Tibial nerve (tissue), 3 donors: Measurements from ENCODE around the gene RBP7.

Experiments used
- POLR2A ChIP-seq, 2 donors: fragments of 450-650 bp; IDR thresholded peaks; one replicate each; pipeline ENCODE4 v1.6.1; 2017; ENCODE audit warnings: antibody characterized with exemption in 2 of 2, mild to moderate bottlenecking in 2 of 2, moderate library complexity in 2 of 2
- TF ChIP-seq, protein P1 (sequence below), 5 experiments: fragments of 200-600 bp in 3 of 5; fragments of 450-650 bp in 2 of 5; sonication (generic) in 3 of 5; IDR thresholded peaks; one replicate each; pipeline ENCODE4 v1.5.1; 2016 to 2019; ENCODE audit warnings: antibody characterized with exemption in 5 of 5, mild to moderate bottlenecking in 3 of 5, moderate library complexity in 2 of 5

- TF ChIP-seq, protein P1, sequence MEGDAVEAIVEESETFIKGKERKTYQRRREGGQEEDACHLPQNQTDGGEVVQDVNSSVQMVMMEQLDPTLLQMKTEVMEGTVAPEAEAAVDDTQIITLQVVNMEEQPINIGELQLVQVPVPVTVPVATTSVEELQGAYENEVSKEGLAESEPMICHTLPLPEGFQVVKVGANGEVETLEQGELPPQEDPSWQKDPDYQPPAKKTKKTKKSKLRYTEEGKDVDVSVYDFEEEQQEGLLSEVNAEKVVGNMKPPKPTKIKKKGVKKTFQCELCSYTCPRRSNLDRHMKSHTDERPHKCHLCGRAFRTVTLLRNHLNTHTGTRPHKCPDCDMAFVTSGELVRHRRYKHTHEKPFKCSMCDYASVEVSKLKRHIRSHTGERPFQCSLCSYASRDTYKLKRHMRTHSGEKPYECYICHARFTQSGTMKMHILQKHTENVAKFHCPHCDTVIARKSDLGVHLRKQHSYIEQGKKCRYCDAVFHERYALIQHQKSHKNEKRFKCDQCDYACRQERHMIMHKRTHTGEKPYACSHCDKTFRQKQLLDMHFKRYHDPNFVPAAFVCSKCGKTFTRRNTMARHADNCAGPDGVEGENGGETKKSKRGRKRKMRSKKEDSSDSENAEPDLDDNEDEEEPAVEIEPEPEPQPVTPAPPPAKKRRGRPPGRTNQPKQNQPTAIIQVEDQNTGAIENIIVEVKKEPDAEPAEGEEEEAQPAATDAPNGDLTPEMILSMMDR (IDR thresholded peaks at IDR 0.05): no peak
- TF ChIP-seq POLR2A (IDR thresholded peaks at IDR 0.05): no peak
Measured at GRCh38 chr1:9992910-9993309, 4.1 kb upstream of the RBP7 start.
